HS-5 (cell line): ENCODE data around the gene SLC13A4.
"Not testable (repeated sequence)": the region's sequence is repeated elsewhere in the genome, so short reads cannot be mapped to it uniquely, and the experiment has no call there.

ENCODE experiments used
- DNase-seq: peaks from one replicate; pipeline ENCODE4 v3.0.0-alpha.2; 2012; ENCODE audit warnings: low read depth

Gene SLC13A4

DNA sequence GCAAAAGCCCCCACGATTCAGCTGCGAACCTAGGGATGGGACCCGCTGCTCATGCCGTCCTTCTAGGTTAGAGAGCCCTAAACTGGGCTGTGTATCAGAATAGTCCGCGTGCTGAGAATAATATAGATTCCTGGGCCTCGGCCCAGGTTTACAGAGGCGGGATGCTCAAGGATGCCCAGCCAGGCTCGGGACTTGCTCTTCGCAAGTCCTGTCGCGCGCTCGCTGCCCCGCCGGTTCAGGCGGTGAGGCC lies 65.9 kb downstream of the SLC13A4 start:
- DNase-seq = no peak

DNA sequence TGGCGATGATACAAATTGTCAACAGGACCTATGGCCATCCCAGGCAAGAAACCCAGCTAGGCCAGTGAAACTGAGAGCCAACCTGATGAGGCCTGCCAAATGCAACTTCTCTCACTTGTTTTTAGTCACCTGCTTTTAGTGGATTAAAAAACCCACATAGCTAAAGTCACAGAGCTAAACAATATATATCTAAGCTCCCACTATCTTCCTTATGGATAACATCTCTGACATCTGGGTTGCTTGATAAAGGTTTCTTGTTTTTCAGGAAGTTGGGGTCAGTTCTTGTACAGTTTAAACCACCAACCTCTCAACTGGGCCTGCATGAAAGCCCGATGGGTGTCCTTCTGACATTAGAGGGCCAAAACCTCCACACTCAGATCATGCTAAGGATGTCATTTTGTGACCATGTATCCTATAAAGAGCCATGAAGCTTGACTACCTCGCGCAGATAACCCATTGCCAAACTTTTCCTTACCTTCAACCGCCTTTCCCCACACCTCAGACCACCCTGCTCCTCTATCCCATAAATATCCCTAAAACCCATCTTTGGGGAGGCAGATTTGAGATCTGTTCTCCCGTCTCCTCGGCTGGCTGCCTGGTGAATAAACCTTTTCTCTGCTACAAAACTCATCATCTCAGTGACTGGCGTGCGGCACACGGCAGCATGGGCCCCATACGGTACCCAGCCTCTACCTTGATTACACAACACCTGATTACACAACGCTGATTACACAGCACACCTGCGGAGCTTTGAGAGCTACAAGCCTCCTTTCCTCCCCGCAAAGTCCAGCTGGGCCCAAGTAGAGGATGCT lies 66.5 kb downstream of the SLC13A4 start:
- DNase-seq = no peak

DNA sequence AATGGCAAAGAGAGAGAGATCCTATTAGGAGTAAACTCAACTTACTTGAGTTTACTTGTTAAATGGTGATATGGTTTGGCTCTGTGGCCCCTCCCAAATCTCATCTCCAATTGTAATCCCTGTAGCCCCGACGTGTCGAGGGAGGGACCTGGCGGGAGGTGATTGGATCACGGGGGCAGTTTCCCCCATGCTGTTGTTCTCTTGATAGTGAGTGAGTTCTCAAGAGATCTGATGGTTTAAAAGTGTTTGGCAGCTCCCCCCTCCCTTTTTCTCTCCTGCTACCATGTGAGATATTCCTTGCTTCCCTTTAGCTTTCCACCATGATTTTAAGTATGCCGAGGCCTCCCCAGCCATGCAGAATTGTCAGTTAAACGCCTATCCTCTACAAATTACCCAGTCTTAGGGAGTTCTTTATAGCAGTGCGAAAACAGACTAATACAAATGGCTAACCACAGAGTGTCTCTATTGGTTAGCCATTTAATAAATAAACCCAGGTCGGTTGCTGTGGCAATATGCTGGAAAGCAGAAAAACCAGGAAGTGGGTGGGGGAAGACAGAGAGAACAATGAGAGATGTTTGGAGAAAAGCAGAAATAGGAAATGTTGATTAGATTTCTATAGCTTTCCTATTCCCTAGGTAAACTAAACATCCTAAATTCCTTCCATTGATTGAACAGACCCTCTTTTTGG lies 68.7 kb downstream of the SLC13A4 start:
- no peak for DNase-seq

DNA sequence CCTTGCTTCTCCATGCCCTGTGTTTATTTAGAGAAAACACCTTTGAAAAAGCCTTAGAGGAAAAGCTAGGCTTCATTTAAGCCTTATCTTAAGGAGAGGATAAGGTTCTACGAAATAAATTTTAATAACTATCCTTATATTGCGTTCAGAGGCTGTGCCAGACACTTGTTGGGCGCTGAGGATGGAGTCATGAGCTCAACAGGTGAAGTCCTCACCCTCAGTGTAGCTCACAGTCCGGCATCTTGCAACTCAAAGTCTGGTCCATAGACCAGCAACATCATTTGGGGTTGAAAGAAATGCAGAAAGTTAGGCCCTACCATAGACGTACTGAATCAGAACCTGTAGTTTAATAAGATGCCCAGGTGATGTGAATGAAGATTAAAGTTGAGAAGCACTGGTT lies 69.4 kb downstream of the SLC13A4 start:
- DNase-seq = no peak

DNA sequence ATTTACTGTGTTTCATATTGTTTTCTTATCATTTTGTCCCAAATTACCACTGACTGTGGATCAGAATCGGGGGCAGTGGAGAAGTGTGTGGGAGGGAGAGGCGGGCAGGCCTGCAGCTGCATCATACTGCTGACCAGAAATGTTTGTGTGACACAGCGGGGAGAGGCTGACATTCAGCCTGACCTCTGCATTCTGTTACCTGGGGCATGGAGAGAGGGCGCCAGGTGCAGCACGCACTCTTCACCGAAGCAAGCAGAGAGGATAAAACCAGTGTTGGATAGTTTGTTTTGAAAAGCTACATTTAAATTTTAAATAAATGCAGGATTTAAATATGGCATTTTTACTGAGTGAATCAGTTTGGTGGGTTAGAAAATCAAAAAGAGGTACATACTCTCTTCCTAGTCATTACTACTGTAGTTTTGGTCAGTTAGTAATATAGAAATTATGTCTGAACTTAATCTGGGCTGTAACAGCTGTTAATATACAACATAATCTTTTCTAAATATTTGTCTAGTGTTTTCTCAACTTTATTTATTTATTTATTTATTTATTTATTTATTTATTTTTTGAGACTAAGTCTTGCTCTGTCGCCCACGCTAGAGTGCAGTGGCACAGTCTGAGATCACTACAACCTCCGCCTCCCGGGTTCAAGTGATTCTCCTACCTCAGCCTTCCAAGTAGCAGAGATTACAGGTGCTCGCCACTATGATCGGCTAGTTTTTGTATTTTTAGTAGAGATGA lies 74.5 kb downstream of the SLC13A4 start:
- no peak for DNase-seq

DNA sequence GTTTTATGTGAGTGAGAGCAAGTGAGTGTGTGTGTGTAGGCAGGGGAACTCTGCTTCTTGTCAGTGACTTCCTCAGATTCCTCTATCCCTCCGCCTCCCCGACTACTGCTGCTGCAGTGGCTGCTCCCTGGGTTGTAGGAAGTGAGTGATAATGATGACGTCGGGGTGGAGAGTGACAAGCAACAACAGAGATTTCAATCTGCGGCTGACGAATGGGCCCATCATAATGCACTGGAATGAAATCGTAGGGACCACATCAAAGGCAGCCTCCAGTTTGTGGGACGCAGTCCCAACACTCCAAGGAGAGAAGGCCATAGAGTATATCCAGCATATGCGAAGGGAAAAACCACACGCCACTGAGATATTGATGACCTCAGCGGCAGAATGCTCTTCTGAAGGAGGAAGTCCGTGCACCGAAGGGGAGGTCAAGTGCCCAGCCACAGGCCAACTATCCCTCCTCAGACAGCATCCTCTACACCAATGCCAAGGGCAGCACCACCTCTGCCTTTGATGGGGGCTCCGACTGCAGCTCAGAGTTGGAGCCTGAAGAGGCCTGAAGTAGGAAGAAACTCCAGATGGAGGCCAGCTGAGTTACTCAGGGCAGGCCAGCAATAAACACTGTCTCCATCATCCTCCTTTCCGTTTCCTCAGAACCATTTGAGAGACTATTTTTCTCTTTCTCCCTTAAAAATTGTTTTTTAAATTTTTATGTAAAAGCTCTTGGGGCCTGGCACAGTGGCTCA lies 77.0 kb downstream of the SLC13A4 start:
- no peak for DNase-seq

DNA sequence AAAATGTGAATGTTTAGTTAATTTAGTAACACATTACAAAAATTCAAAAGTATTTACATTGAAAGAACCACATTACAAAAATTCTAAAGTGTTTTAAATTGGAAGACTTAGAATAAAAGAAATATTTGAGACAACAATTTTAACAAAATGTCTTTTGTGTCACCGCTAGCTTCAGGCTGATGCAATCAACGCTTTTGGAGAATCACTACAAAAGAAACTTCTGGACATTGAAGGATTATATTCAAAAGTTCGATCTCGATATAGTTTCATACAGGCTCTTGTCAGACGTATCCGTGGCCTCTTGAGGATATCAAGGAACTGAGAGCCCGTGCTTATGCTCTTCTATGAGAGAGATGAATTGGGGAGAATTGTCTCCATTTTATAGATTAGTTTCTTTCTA lies 79.8 kb downstream of the SLC13A4 start:
- DNase-seq = no peak

DNA sequence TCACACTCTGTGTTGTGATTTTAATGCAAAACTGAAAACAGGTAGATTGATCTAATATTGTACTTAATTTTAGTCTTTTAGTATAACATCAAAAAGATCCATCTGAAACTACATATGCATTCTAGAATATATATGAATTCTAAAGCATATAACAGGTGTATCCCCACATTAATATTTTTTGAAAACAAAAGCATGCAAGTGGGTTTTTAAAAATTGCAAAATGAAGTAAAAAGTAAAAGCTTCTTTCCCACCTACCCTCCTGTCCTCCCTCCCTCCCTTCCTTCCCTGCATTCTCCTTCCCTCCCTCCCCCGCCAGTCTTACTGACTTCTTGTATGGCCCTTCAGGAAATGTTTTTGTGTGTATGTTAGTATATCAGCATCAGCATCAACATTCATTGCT lies 80.2 kb downstream of the SLC13A4 start:
- no peak for DNase-seq

DNA sequence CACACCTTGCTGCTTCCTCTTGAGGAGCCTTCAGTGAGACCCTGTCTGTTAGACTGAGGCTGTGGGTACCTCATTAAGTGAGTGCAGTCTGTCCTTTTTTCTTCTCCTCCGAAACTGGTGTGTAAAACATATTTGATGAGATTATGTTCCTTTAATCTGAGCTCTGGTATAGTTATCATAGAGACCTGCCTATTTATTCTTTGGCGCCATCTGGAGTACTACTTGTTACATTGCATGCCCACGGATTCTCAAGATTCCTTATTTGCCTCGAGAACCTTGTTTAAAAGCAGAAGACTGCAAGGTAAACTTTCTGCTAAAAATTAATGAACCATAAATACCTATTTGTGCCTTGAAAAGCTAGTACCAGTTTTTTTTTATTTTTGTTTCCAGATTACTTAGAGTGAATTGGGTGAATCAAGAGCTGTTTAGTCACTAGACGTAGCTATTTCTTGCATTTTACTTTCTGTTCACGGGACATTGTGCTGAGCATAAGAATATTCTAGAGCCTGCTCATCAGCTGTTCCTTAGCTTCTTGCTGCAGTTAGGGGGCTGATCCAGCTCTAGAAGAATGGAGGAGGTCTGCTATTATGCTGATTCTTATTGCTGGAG lies 82.6 kb downstream of the SLC13A4 start:
- no peak for DNase-seq

DNA sequence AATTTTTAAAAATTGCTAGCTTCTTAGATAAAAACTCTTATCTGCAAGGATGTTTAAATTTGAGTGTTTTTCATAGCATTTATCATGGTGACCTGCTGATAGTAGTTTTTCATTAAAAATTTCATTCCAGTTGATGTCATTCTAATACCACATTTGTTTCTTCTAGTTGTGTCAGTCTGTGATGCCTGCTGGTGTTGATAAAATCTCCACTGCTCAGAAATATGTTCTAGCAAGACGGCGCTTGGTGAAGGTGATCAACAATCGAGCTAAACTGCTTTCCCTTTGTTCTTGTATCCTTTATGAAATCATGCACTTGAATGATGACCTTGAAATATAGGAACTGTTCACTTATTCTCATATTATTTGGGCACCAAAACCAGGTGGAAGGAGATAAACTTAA lies 83.3 kb downstream of the SLC13A4 start:
- no peak for DNase-seq

DNA sequence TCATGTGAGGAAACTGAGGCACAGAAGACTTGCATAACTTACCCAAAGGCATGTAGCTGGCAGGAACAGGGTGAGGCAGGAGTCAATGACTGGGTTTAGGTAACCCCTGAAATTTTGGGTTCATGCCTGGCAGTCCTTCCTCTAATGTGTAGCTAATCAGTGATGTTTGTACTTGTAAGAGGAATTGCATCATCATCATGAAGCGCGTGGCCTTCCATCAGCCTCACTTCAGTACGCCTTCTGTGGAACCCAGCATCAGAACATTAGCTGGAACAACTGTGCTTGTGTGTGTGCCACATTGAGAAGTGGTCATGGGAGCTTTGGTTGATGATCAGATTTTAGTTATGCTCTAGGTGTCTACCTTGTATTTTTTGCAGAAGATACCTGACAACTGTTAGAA lies 83.8 kb downstream of the SLC13A4 start:
- DNase-seq = no peak

DNA sequence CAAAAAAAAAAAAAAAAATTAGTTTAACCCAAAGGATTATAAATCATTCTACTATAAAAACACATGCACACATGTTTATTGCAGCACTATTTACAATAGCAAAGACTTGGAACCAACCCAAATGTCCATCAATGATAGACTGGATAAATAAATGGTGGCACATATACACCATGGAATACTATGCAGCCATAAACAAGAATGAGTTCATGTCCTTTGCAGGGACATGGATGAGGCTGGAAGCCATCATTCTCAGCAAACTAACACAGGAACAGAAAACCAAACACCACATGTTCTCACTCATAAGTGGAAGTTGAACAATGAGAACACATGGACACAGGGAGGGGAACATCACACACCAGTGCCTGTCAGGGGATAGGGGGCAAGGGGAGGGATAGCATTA lies 88.3 kb downstream of the SLC13A4 start:
- not testable (repeated sequence) for DNase-seq

DNA sequence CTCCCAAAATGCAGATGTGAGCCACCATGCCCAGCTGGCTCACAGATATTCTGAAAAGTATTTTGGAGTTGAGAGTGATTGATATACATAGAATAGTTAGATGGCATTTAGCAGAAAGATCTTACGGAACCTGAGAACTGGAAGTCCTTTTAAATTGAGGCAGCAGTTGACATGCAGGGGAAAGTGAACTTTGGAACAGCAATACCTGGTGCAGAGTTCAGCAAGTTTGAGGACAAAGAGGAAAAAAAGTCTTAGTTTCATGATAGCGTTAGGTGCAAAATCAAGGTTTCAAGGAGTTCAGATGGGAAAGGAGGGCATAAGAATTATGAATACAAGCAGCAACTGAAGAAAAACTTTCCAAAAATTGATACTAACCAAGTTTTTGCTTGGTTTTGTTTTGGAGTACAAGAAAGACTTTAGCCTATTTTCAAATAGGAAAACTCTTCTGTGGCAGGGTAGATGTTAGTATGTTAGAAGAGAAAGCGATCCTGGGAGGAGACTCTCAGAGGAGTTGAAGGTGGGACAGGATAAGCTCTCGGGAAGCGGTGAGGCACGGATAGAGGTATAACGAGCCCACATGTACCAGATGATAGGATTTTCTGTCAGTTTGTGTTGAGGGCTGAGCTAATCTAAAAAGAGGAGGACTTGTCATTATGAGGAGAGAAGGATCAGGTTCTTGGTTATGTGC lies 93.7 kb downstream of the SLC13A4 start:
- no peak for DNase-seq
